OCI-LY1 (cell line): ENCODE results near the gene CFAP46.

ENCODE experiments used
- H2AFZ ChIP-seq: fragments of 200-600 bp; sonication (generic), shearing (Covaris generic); 2 replicates; pipeline ENCODE4 v1.6.0; 2014; ENCODE audit warnings: antibody characterized with exemption, mild to moderate bottlenecking, low read length
- H3F3A ChIP-seq: fragments of 200-600 bp; sonication (generic), shearing (Covaris generic); 2 replicates; pipeline ENCODE4 v1.6.0; 2014; ENCODE audit warnings: mild to moderate bottlenecking, antibody characterized with exemption, low read length, moderate library complexity; ENCODE audit not compliant: insufficient read depth
- H3K27ac ChIP-seq: fragments of 200-600 bp; sonication (generic); 2 replicates; pipeline ENCODE4 v1.5.1; 2014; ENCODE audit warnings: low read length, mixed run types, mild to moderate bottlenecking, low read depth; ENCODE audit not compliant: poor library complexity, severe bottlenecking
- H3K27me3 ChIP-seq: fragments of 200-600 bp; sonication (generic); 2 replicates; pipeline ENCODE4 v1.6.0; 2014; ENCODE audit warnings: antibody characterized with exemption, mild to moderate bottlenecking, low read length, moderate library complexity; ENCODE audit not compliant: insufficient read depth
- H3K36me3 ChIP-seq: fragments of 200-600 bp; sonication (generic); 2 replicates; pipeline ENCODE4 v1.6.1; 2014; ENCODE audit warnings: mild to moderate bottlenecking, antibody characterized with exemption, low read length, moderate library complexity, mixed read lengths; ENCODE audit not compliant: insufficient read depth
- H3K4me1 ChIP-seq: fragments of 200-600 bp; sonication (generic); 2 replicates; pipeline ENCODE4 v1.5.1; 2014; ENCODE audit warnings: mild to moderate bottlenecking, low read length, moderate library complexity; ENCODE audit not compliant: insufficient read depth, severe bottlenecking
- H3K4me2 ChIP-seq: fragments of 200-600 bp; sonication (generic), shearing (Covaris generic); 2 replicates; pipeline ENCODE4 v1.6.1; 2014; ENCODE audit warnings: low read length
- H3K4me3 ChIP-seq: fragments of 200-600 bp; sonication (generic); 2 replicates; pipeline ENCODE4 v1.5.1; 2014; ENCODE audit warnings: low read length, low read depth, mild to moderate bottlenecking, mixed read lengths; ENCODE audit not compliant: poor library complexity, severe bottlenecking
- H3K79me2 ChIP-seq: fragments of 200-600 bp; shearing (Covaris generic); 2 replicates; pipeline ENCODE4 v1.6.1; 2016; ENCODE audit warnings: mixed run types, low read length, mixed read lengths; ENCODE audit not compliant: insufficient read depth
- H3K9ac ChIP-seq: fragments of 200-600 bp; sonication (generic), shearing (Covaris generic); 2 replicates; pipeline ENCODE4 v1.6.1; 2014; ENCODE audit warnings: mild to moderate bottlenecking, low read length, mixed read lengths
- H3K9me2 ChIP-seq: fragments of 200-600 bp; sonication (generic), shearing (Covaris generic); 2 replicates; pipeline ENCODE4 v1.6.1; 2014; ENCODE audit warnings: low read depth, mild to moderate bottlenecking, low read length, mixed read lengths
- H3K9me3 ChIP-seq: fragments of 200-600 bp; shearing (Covaris generic); 2 replicates; pipeline ENCODE4 v1.6.1; 2014; ENCODE audit warnings: low read length, mixed read lengths
- H4K20me1 ChIP-seq: fragments of 200-600 bp; sonication (generic), shearing (Covaris generic); 2 replicates; pipeline ENCODE4 v1.6.0; 2016; ENCODE audit warnings: mild to moderate bottlenecking, low read length; ENCODE audit not compliant: insufficient read depth
- CTCF ChIP-seq: fragments of 200-600 bp; sonication (generic), shearing (Covaris generic); IDR thresholded peaks from 2 replicates; pipeline ENCODE4 v1.5.1; 2017; ENCODE audit warnings: mild to moderate bottlenecking, antibody characterized with exemption, low read length, moderate library complexity, mixed read lengths
- EZH2 ChIP-seq: fragments of 200-600 bp; sonication (generic), shearing (Covaris generic); IDR thresholded peaks from 2 replicates; pipeline ENCODE4 v1.8.0; 2017; ENCODE audit warnings: borderline replicate concordance, mixed run types, mild to moderate bottlenecking, antibody characterized with exemption, low read length, moderate library complexity, mixed read lengths

The CFAP46 gene

GRCh38 chr10:132986978-132987377, 44.6 kb upstream of the CFAP46 start:
- TF ChIP-seq CTCF (no peak), EZH2 (no peak)
- H3K36me3 ChIP-seq, result no peaks in the 10 kb centered on the region
- H3F3A ChIP-seq, result no peaks in the 10 kb centered on the region
- H3K9ac ChIP-seq, result no peak overlapping the region
- no peak overlapping the region for H2AFZ ChIP-seq
- no peak overlapping the region for H3K27ac ChIP-seq
- no peaks in the 10 kb centered on the region for H3K79me2 ChIP-seq
- H3K9me2 ChIP-seq, result no peaks in the 10 kb centered on the region
- no peaks in the 10 kb centered on the region for H3K9me3 ChIP-seq
- no peak overlapping the region for H3K4me2 ChIP-seq
- H4K20me1 ChIP-seq, result no peaks in the 10 kb centered on the region
- no peak overlapping the region for H3K4me3 ChIP-seq
- H3K4me1 ChIP-seq, result no peaks in the 10 kb centered on the region
- H3K27me3 ChIP-seq, result no peaks in the 10 kb centered on the region

- no peaks in the 10 kb centered on the region for H3F3A ChIP-seq
- no peaks in the 10 kb centered on the region for H3K4me1 ChIP-seq
- no peak overlapping the region for H3K4me2 ChIP-seq
- no peaks in the 10 kb centered on the region for H3K36me3 ChIP-seq
- no peaks in the 10 kb centered on the region for H3K9me3 ChIP-seq
- no peak overlapping the region for H2AFZ ChIP-seq
- TF ChIP-seq EZH2, result no peak
- no peak for TF ChIP-seq CTCF
- H3K79me2 ChIP-seq, result no peaks in the 10 kb centered on the region
- H4K20me1 ChIP-seq, result no peaks in the 10 kb centered on the region
- H3K27ac ChIP-seq, result no peak overlapping the region
- no peak overlapping the region for H3K4me3 ChIP-seq
- H3K9ac ChIP-seq, result no peak overlapping the region
- H3K27me3 ChIP-seq, result no peaks in the 10 kb centered on the region
- H3K9me2 ChIP-seq, result no peaks in the 10 kb centered on the region
Observed at GRCh38 chr10:132986576-132986975, 44.2 kb upstream of the CFAP46 start.

GRCh38 chr10:132986076-132986475, 43.7 kb upstream of the CFAP46 start:
- Histone ChIP-seq H3K4me3 (no peak overlapping the region), H3K27ac (no peak overlapping the region), H3F3A (no peaks in the 10 kb centered on the region), H3K79me2 (no peaks in the 10 kb centered on the region), H3K4me2 (no peak overlapping the region), H3K9ac (no peak overlapping the region), H3K36me3 (no peaks in the 10 kb centered on the region), H3K27me3 (no peaks in the 10 kb centered on the region), H3K9me2 (no peaks in the 10 kb centered on the region), H3K4me1 (no peaks in the 10 kb centered on the region), H3K9me3 (no peaks in the 10 kb centered on the region), H2AFZ (no peak overlapping the region), H4K20me1 (no peaks in the 10 kb centered on the region)
- TF ChIP-seq CTCF, result no peak
- TF ChIP-seq EZH2, result no peak
